Measurements from ENCODE around the gene ABHD11.
"Not testable (repeated sequence)": the region's sequence is repeated elsewhere in the genome, so short reads cannot be mapped to it uniquely, and the experiment has no call there.

ABHD11 gene

GRCh38 chr7:73723813-73724212 is 14.8 kb downstream of the ABHD11 start:
- TF ChIP-seq CTCF (IDR thresholded peaks at IDR 0.05; ENCODE audit: low read length, missing control alignments) = no peak
- no peak overlapping the region for H3K4me3 ChIP-seq (replicated peaks; ENCODE audit: low read depth, low read length)

GRCh38 chr7:73722785-73723184 is 15.8 kb downstream of the ABHD11 start:
- H3K4me3 ChIP-seq (replicated peaks; ENCODE audit: low read depth, low read length) = no peak overlapping the region
- DNase-seq (ENCODE audit: low read depth) = no peak
- TF ChIP-seq CTCF (IDR thresholded peaks at IDR 0.05; ENCODE audit: low read length, missing control alignments) = no peak

More at GRCh38 chr7:73723813-73724212, 14.8 kb downstream of the ABHD11 start:
- no peak for DNase-seq (ENCODE audit: low read depth)

GRCh38 chr7:73722182-73722581 is 16.4 kb downstream of the ABHD11 start:
- DNase-seq (ENCODE audit: low read depth); H3K4me3 ChIP-seq (replicated peaks; ENCODE audit: low read depth, low read length): not testable (repeated sequence)

- DNase-seq (ENCODE audit: low read depth) = no peak
- no peak for TF ChIP-seq CTCF (IDR thresholded peaks at IDR 0.05; ENCODE audit: low read length, missing control alignments)
Measured at GRCh38 chr7:73721377-73721817, 17.2 kb downstream of the ABHD11 start.

GRCh38 chr7:73720443-73720842 is 18.2 kb downstream of the ABHD11 start:
- not testable (repeated sequence) for H3K4me3 ChIP-seq (replicated peaks; ENCODE audit: low read depth, low read length); DNase-seq (ENCODE audit: low read depth)

More at GRCh38 chr7:73721377-73721817, 17.2 kb downstream of the ABHD11 start:
- no peak overlapping the region for H3K4me3 ChIP-seq (replicated peaks; ENCODE audit: low read depth, low read length)

GRCh38 chr7:73719806-73720169 is 18.8 kb downstream of the ABHD11 start:
- no peak for DNase-seq (ENCODE audit: low read depth)
- H3K4me3 ChIP-seq (replicated peaks; ENCODE audit: low read depth, low read length) = peak overlapping the region; percentile 45
- TF ChIP-seq CTCF (IDR thresholded peaks at IDR 0.05; ENCODE audit: low read length, missing control alignments) = no peak

- H3K4me3 ChIP-seq (replicated peaks; ENCODE audit: low read depth, low read length) = peak within 1 kb of the TSS; percentile 81
- TF ChIP-seq CTCF (IDR thresholded peaks at IDR 0.05; ENCODE audit: low read length, missing control alignments) = no peak
- peak; percentile 66 for DNase-seq (ENCODE audit: low read depth)
Measured at GRCh38 chr7:73718905-73719805, 19.4 kb downstream of the ABHD11 start, which contains the start of gene STX1A. Gene STX1A, minus strand, starts transcription at chr7:73719669. Its CDS starts 38 bp downstream, at chr7:73719631.

GRCh38 chr7:73718438-73718881 is 20.1 kb downstream of the ABHD11 start:
- no peak for DNase-seq (ENCODE audit: low read depth)
- H3K4me3 ChIP-seq (replicated peaks; ENCODE audit: low read depth, low read length) = peak overlapping the region; percentile 81
- TF ChIP-seq CTCF (IDR thresholded peaks at IDR 0.05; ENCODE audit: low read length, missing control alignments) = no peak

All from fibroblast of pulmonary artery (primary cell).